Neutrophil (primary cell): ENCODE results near the gene DISP2.
A peak's percentile ranks its signal among the peaks of the same experiment; 100 is the strongest.

Experiments
- H3K27ac ChIP-seq: fragments of 200-600 bp; sonication (generic); 2 replicates; pipeline ENCODE4 v1.5.1; 2016; ENCODE audit warnings: mild to moderate bottlenecking, moderate library complexity
- H3K27me3 ChIP-seq: fragments of 200-600 bp; sonication (generic); 2 replicates; pipeline ENCODE4 v1.6.0; 2016; ENCODE audit warnings: mild to moderate bottlenecking
- H3K36me3 ChIP-seq: fragments of 200-600 bp; sonication (generic); 2 replicates; pipeline ENCODE4 v1.5.1; 2017
- H3K4me1 ChIP-seq, 2 experiments: fragments of 200-600 bp in 1 of 2; sonication (generic) in 1 of 2; 1 replicate in 1 of 2; 2 replicates in 1 of 2; pipeline versions ENCODE4 v1.5.1 to v1.6.1; 2013 to 2016; ENCODE audit warnings: low read depth in 1 of 2, low read length in 1 of 2, mild to moderate bottlenecking in 1 of 2, moderate library complexity in 1 of 2; ENCODE audit not compliant: control insufficient read depth in 1 of 2, insufficient read depth in 1 of 2
- H3K4me3 ChIP-seq, 2 experiments: fragments of 200-600 bp in 1 of 2; sonication (generic) in 1 of 2; 1 replicate in 1 of 2; 2 replicates in 1 of 2; pipeline ENCODE4 v1.5.1; 2013 to 2016; ENCODE audit warnings: low read depth in 1 of 2, low read length in 1 of 2, mild to moderate bottlenecking in 1 of 2, moderate library complexity in 1 of 2
- H3K9me3 ChIP-seq: fragments of 200-600 bp; sonication (generic); 2 replicates; pipeline ENCODE4 v1.5.1; 2016
- CTCF ChIP-seq: fragments of 200-600 bp; sonication (generic); IDR thresholded peaks from 2 replicates; pipeline ENCODE4 v1.5.1; 2016; ENCODE audit warnings: antibody characterized with exemption

DISP2 gene

GRCh38 chr15:40334541-40334940, 23.5 kb upstream of the DISP2 start:
- H3K27ac ChIP-seq: peak overlapping the region; percentile 98
- TF ChIP-seq CTCF: no peak
- H3K4me1 ChIP-seq: peaks cover 48 to 63% of the 10 kb centered on the region in 2 experiments
- H3K27me3 ChIP-seq: no peaks in the 10 kb centered on the region
- peak overlapping the region; percentile 51 to 58 for H3K4me3 ChIP-seq
- peaks cover 4% of the 10 kb centered on the region for H3K36me3 ChIP-seq
- H3K9me3 ChIP-seq: no peaks in the 10 kb centered on the region

DNA sequence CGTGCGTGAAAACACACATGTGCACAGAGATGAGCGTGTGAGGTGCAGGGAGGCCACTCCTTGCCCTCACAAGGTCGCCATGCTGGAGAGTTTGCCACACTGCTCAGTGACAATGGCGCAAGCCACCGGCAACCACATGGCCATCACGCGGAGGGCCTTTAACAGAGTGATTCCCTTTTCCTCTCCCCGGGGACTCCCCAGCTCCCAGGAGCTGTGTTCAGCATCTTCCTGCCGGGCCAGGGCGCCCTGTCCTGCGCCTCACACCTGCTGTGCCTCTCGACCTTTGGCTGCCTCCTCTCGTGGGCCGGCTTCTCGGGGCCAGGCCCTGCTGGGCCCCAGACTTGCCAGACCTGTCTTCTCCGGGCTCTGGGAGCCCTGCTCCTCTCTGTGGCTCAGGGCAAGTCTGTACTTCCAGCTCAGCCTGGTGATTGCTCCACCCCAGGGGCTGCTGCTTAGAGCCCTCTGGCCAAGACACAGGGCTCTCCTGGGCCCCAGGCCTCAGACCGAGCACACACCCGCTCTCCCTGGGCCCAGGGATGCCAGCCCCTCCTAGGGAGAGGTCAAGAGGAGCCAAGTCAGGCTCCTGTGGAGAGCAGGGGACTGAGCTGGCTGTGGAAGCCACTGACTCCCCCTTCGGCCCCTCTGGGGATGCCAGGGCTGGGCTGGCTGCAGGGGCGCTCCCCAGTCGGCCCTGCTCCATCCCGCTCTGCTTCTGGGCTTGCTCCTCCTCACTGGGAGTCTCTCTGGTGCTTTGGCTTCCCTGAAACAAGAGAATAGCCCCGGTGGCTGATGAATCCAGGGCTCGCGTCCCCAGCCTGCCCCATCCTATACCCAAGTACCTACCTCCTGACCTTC, 22.9 kb upstream of the DISP2 start:
- H3K9me3 ChIP-seq: no peaks in the 10 kb centered on the region
- peak overlapping the region; percentile 98 for H3K27ac ChIP-seq
- H3K4me1 ChIP-seq: peaks cover 48 to 64% of the 10 kb centered on the region in 2 experiments

GRCh38 chr15:40335938-40336743, 21.9 kb upstream of the DISP2 start:
- TF ChIP-seq CTCF: no peak
- Histone ChIP-seq H3K9me3 (no peaks in the 10 kb centered on the region), H3K4me1 (peaks cover 48 to 72% of the 10 kb centered on the region in 2 experiments), H3K4me3 (no peak overlapping the region), H3K27ac (peak overlapping the region; percentile 98), H3K36me3 (peaks cover 4% of the 10 kb centered on the region), H3K27me3 (no peaks in the 10 kb centered on the region)

More for the DNA sequence above, 22.9 kb upstream of the DISP2 start:
- TF ChIP-seq CTCF: no peak
- Histone ChIP-seq H3K27me3 (no peaks in the 10 kb centered on the region), H3K4me3 (peak overlapping the region; percentile 51 to 58), H3K36me3 (peaks cover 4% of the 10 kb centered on the region)

DNA sequence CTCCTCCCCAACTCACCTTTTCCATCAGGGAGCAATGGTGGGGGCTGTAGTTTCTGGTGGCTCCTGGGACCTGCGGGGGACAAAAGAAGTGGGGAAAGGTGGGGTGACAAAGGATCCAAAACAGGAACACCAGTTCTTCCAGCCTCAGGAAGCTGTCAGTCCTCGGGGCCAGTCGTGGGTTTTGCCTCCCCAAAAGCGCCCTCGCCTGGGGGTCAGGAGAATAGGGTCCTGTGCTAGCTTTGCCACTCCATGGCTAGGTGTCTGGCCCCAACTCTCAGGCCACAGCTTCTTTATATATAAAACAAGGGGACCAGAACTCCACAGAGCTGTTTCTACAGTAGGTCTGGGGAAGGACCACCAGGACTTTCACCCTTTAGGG, 21.3 kb upstream of the DISP2 start:
- H3K4me1 ChIP-seq: peaks cover 48 to 72% of the 10 kb centered on the region in 2 experiments
- peak overlapping the region; percentile 2 for H3K27ac ChIP-seq
- no peaks in the 10 kb centered on the region for H3K27me3 ChIP-seq
- no peak overlapping the region for H3K4me3 ChIP-seq
- no peaks in the 10 kb centered on the region for H3K9me3 ChIP-seq
- peak; percentile 34 for TF ChIP-seq CTCF
- H3K36me3 ChIP-seq: no peaks in the 10 kb centered on the region

- no peak for TF ChIP-seq CTCF
- H3K9me3 ChIP-seq: no peaks in the 10 kb centered on the region
- no peak overlapping the region for H3K27ac ChIP-seq
- no peak overlapping the region for H3K4me3 ChIP-seq
- H3K27me3 ChIP-seq: no peaks in the 10 kb centered on the region
- peaks cover 44 to 63% of the 10 kb centered on the region in 2 experiments for H3K4me1 ChIP-seq
- H3K36me3 ChIP-seq: no peaks in the 10 kb centered on the region
Measured at GRCh38 chr15:40337597-40337996, 20.4 kb upstream of the DISP2 start.
